ENCODE data around the gene BFSP1. TPM values are rescaled to one million over a fixed set of nuclear protein-coding genes. Genes with fewer than 3 reads are reported as not detected.

The BFSP1 gene
- total RNA-seq, 1 donor from 2014 or later = 3.5 TPM

- H3K9me3 Mint-ChIP-seq (ENCODE audit: unreplicated experiment) = no peaks in the 10 kb centered on the region
Measured at GRCh38 chr20:17558154-17558940, 27.2 kb upstream of the BFSP1 start.

DNA sequence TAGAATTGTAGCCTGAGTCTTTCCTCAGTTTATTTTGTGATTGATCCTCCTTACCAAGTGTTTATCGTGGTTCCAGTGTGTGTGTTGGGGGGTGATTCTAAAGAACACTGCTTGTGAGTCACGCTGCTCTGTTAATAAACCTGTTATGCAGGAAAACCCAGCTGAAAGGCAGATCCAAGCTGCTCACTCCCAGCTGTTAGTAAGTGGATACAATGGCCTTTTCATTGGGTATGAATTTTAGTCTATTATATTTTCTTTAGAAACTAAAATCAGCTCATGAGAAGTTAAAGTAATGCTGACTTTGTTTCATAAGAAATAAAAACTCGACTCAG, 26.5 kb upstream of the BFSP1 start:
- Mint-ChIP-seq H3K4me1 (ENCODE audit: unreplicated experiment) (peaks cover 7% of the 10 kb centered on the region), H3K9me3 (ENCODE audit: unreplicated experiment) (no peaks in the 10 kb centered on the region), H3K4me3 (ENCODE audit: unreplicated experiment) (no peak overlapping the region), H3K36me3 (ENCODE audit: low read depth, unreplicated experiment) (no peaks in the 10 kb centered on the region), H3K27ac (ENCODE audit: unreplicated experiment) (no peak overlapping the region), H3K27me3 (ENCODE audit: unreplicated experiment) (no peaks in the 10 kb centered on the region)
- TF ChIP-seq CTCF (IDR thresholded peaks at IDR 0.05; ENCODE audit: unreplicated experiment) = no peak
- DNase-seq (ENCODE audit: low spot score) = no peak

More at GRCh38 chr20:17558154-17558940, 27.2 kb upstream of the BFSP1 start:
- Mint-ChIP-seq H3K27ac (ENCODE audit: unreplicated experiment) (peak overlapping the region; percentile 92), H3K4me3 (ENCODE audit: unreplicated experiment) (no peak overlapping the region), H3K4me1 (ENCODE audit: unreplicated experiment) (peaks cover 7% of the 10 kb centered on the region), H3K36me3 (ENCODE audit: low read depth, unreplicated experiment) (no peaks in the 10 kb centered on the region), H3K27me3 (ENCODE audit: unreplicated experiment) (no peaks in the 10 kb centered on the region)
- DNase-seq (ENCODE audit: low spot score) = no peak
- no peak for TF ChIP-seq CTCF (IDR thresholded peaks at IDR 0.05; ENCODE audit: unreplicated experiment)

DNA sequence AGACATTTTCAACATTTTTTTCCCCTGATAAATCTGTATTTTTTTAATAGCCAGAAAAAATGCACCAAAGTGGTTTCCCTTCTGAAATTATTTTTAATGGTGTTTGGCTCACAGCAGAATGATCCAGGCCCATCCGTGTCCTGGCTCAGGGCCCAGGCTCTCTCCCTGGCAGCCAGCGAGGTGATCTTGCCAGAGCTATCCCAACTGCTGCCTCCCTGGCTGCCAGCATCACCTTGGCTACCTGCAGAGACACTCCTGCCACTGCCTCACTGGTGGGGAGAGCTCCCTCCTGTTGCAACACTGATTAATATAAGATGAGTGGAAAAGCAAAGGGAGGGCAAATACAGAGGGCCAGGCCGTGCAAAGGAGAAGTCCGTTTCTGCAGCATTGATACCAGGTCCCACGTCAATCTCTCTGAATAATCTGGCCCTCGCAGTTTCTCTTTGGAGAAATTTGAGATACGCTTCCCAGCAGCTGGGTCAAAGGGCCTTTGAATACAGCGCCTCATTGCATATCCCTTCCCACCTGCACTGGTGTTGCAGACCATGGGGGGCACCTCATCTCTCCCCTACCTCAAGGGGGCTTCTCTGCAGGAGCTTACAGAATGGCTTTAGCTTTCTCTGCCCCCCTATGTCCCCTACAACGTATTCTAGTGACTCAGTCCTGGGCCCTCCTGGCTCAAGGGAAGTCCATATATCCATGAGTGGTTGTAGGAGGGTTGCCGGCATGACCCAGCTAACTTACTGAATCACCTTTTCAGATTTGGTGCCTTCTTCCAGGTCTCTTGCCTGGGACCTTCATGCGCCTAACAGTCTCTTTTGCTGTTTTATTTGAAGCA, 25.9 kb upstream of the BFSP1 start:
- Mint-ChIP-seq H3K27me3 (ENCODE audit: unreplicated experiment) (no peaks in the 10 kb centered on the region), H3K36me3 (ENCODE audit: low read depth, unreplicated experiment) (no peaks in the 10 kb centered on the region), H3K4me1 (ENCODE audit: unreplicated experiment) (peaks cover 7% of the 10 kb centered on the region), H3K27ac (ENCODE audit: unreplicated experiment) (no peak overlapping the region), H3K9me3 (ENCODE audit: unreplicated experiment) (no peaks in the 10 kb centered on the region), H3K4me3 (ENCODE audit: unreplicated experiment) (no peak overlapping the region)
- no peak for TF ChIP-seq CTCF (IDR thresholded peaks at IDR 0.05; ENCODE audit: unreplicated experiment)
- no peak for DNase-seq (ENCODE audit: low spot score)

GRCh38 chr20:17555106-17555505, 23.9 kb upstream of the BFSP1 start:
- no peaks in the 10 kb centered on the region for H3K27me3 Mint-ChIP-seq (ENCODE audit: unreplicated experiment)
- no peaks in the 10 kb centered on the region for H3K36me3 Mint-ChIP-seq (ENCODE audit: low read depth, unreplicated experiment)
- TF ChIP-seq CTCF (IDR thresholded peaks at IDR 0.05; ENCODE audit: unreplicated experiment) = no peak
- no peak for DNase-seq (ENCODE audit: low spot score)
- peaks cover 7% of the 10 kb centered on the region for H3K4me1 Mint-ChIP-seq (ENCODE audit: unreplicated experiment)
- no peak overlapping the region for H3K4me3 Mint-ChIP-seq (ENCODE audit: unreplicated experiment)
- no peak overlapping the region for H3K27ac Mint-ChIP-seq (ENCODE audit: unreplicated experiment)
- no peaks in the 10 kb centered on the region for H3K9me3 Mint-ChIP-seq (ENCODE audit: unreplicated experiment)

- H3K9me3 Mint-ChIP-seq (ENCODE audit: unreplicated experiment) = no peaks in the 10 kb centered on the region
- H3K4me3 Mint-ChIP-seq (ENCODE audit: unreplicated experiment) = no peak overlapping the region
- DNase-seq (ENCODE audit: low spot score) = no peak
- no peaks in the 10 kb centered on the region for H3K27me3 Mint-ChIP-seq (ENCODE audit: unreplicated experiment)
- no peak overlapping the region for H3K27ac Mint-ChIP-seq (ENCODE audit: unreplicated experiment)
- no peak for TF ChIP-seq CTCF (IDR thresholded peaks at IDR 0.05; ENCODE audit: unreplicated experiment)
- H3K4me1 Mint-ChIP-seq (ENCODE audit: unreplicated experiment) = no peaks in the 10 kb centered on the region
- H3K36me3 Mint-ChIP-seq (ENCODE audit: low read depth, unreplicated experiment) = no peaks in the 10 kb centered on the region
Measured at GRCh38 chr20:17549131-17549530, 18.0 kb upstream of the BFSP1 start.

Data from endothelial cell (in vitro differentiated cells).